Measurements from ENCODE around the gene EXOC3L2.

- TF ChIP-seq, protein P1, sequence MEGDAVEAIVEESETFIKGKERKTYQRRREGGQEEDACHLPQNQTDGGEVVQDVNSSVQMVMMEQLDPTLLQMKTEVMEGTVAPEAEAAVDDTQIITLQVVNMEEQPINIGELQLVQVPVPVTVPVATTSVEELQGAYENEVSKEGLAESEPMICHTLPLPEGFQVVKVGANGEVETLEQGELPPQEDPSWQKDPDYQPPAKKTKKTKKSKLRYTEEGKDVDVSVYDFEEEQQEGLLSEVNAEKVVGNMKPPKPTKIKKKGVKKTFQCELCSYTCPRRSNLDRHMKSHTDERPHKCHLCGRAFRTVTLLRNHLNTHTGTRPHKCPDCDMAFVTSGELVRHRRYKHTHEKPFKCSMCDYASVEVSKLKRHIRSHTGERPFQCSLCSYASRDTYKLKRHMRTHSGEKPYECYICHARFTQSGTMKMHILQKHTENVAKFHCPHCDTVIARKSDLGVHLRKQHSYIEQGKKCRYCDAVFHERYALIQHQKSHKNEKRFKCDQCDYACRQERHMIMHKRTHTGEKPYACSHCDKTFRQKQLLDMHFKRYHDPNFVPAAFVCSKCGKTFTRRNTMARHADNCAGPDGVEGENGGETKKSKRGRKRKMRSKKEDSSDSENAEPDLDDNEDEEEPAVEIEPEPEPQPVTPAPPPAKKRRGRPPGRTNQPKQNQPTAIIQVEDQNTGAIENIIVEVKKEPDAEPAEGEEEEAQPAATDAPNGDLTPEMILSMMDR (IDR thresholded peaks at IDR 0.05) = no peak
- no peak for TF ChIP-seq POLR2AphosphoS5 (IDR thresholded peaks at IDR 0.05)
Measured at GRCh38 chr19:45189971-45190370, 55.2 kb downstream of the EXOC3L2 start.
